Measurements from ENCODE around the gene PPARD.
A peak's percentile ranks its signal among the peaks of the same experiment; 100 is the strongest.

Gene PPARD

GRCh38 chr6:35445691-35446090 lies 103.3 kb downstream of the PPARD start:
- DNase-seq = no peak

- DNase-seq = no peak
These were observed 105.8 kb downstream of the PPARD start for GRCh38 chr6:35448191-35448590.

GRCh38 chr6:35449287-35449881 lies 107.0 kb downstream of the PPARD start:
- no peak for DNase-seq

GRCh38 chr6:35451354-35452182 lies 109.2 kb downstream of the PPARD start:
- DNase-seq = no peak

GRCh38 chr6:35452183-35453090 lies 110.1 kb downstream of the PPARD start, which contains the start of gene FANCE:
Gene FANCE, plus strand, starts transcription at chr6:35452338. Its CDS starts 208 bp downstream, at chr6:35452546.
- peak; percentile 79 for DNase-seq

GRCh38 chr6:35453236-35453635 lies 110.9 kb downstream of the PPARD start:
- no peak for DNase-seq

GRCh38 chr6:35454391-35455110 lies 112.2 kb downstream of the PPARD start:
- DNase-seq = no peak

GRCh38 chr6:35457907-35458306 lies 115.5 kb downstream of the PPARD start:
- no peak for DNase-seq

GRCh38 chr6:35461270-35461669 lies 118.9 kb downstream of the PPARD start:
- DNase-seq = no peak

GRCh38 chr6:35463292-35463691 lies 120.9 kb downstream of the PPARD start:
- no peak for DNase-seq

- DNase-seq = no peak
These were observed 123.3 kb downstream of the PPARD start for GRCh38 chr6:35465646-35466045.

- DNase-seq = peak; percentile 94
These were observed 126.0 kb downstream of the PPARD start, which contains the start of gene RPL10A for GRCh38 chr6:35468181-35468979. Gene RPL10A, plus strand, starts transcription at chr6:35468401. Its CDS starts 34 bp downstream, at chr6:35468435.

- DNase-seq = no peak
These were observed 126.8 kb downstream of the PPARD start for GRCh38 chr6:35468980-35469750.

GRCh38 chr6:35469751-35470662 lies 127.6 kb downstream of the PPARD start:
- DNase-seq = no peak

- no peak for DNase-seq
These were observed 128.3 kb downstream of the PPARD start for GRCh38 chr6:35470663-35471120.

- DNase-seq = no peak
These were observed 129.5 kb downstream of the PPARD start for GRCh38 chr6:35471836-35472345.

- no peak for DNase-seq
These were observed 130.9 kb downstream of the PPARD start for GRCh38 chr6:35473075-35473849.

- DNase-seq = no peak
These were observed 131.4 kb downstream of the PPARD start for GRCh38 chr6:35473850-35474130.
